NCI-H187 (cell line): Measurements from ENCODE around the gene MAST3.

Experiments used
- DNase-seq, 2 experiments: peaks; one replicate each; lab custom pipeline; 2025; lab: John Stamatoyannopoulos, UW

The MAST3 gene

DNA sequence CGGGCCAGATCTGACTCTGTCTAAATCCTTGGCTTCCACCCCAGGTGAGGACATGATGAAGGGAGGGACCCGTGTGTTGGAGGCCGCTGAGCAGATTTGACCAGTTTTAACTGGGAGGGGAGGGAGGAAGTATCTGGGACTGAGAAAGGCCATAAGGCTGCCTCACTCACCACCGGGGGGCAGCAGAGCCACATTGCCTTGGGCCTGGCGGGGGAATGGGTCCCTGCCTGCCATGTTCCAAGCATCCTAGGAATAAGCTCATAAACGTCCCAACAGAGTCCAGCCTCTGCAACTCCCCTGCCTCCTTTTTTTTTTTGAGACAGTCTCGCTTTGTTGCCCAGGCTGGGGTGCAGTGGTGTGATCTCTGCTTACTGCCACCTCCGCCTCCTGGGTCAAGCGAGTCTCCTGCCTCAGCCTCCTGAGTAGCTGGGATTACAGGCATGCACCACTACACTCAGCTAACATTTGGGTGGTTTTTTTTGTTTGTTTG is 15.5 kb downstream of the MAST3 start:
- peak; percentile 22 to 63 for DNase-seq

DNA sequence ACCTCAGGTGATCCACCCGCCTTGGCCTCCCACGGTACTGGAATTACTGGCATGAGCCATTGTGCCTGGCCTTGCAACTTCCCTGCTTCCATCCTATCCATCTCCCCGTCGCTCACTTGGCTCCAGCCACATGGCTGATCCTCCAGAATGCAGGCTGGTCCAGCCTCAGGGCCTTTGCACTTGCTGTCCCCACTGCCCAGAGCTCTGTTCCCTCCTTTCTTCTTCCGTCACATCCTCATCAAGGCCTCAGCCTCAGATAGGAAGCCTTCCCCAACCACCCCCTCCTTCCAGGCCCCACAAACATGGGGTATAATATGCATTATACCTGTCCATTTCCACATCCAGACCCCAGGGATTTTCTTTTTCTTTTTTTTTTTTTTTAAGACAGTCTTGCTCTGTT is 16.2 kb downstream of the MAST3 start:
- DNase-seq, result no peak

DNA sequence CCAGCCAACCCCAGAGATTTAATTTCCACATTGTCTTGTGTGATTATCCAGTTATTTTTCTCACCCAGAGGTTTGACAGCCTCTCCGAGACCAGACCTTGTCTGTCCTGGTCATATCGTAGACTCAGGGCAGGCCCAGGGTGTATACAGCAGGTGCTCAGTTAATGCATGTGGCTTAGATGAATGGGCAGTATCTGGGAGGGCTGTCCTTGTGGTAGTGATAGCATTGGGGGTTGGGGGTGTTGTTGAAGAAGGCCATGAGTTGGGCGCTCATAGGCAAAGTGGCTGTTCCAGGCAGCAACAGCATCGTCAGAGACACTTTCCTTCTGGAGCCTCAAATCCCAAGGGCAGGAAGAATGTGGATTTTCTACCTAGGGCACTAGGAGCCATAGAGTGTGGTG is 16.9 kb downstream of the MAST3 start:
- no peak for DNase-seq

DNA sequence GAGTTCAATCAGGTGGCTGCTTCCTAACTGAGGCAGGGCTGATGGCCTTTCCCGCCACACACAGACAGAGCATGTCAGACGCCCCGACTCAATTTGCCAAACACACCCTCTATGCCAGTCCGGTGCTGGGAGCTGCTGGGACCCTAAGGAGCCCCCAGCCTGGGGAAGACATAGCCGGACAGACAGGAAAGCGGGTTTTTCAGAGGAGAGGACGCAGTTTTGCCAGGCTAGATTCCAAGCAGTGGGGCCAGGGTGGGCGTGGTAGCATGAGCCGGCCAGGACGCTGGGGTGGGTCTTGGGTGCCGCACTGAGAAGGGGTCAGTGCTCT is 19.8 kb downstream of the MAST3 start:
- DNase-seq, result no peak

DNA sequence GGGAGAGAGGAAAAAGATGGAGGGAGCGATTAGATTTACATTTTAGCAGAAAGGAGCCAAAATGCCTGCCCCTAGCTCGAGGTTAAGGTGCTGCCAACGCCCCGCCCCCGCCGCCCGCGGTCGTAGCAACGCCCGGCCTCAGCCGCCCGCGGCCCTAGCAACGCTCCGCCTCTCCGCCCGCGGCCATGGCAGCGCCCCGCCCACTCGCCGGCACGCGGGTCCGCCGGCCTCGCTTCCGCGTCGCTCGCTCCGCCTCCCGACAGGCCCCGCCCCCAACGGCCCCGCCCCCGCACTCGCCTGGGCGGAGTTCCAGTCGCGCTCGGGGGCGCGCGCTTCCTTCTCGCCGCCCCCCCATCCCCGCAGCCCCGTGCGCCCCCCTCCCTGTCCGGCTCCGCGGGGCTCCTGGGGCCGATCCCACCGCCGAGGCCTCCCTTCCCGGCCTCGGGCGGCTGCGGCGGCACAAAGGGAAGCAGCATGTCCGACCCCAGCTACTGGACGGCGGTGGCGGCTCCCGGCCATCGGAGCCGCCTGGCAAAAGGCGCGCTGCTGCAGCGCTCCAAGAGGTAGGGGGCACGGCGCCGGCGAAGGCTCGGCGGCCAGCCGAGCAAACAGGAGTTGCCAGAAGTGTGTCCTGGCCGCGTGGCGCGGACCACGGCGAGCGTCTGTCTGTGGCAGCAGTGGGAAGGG is 20.3 kb downstream of the MAST3 start:
- peak; percentile 33 to 80 for DNase-seq

DNA sequence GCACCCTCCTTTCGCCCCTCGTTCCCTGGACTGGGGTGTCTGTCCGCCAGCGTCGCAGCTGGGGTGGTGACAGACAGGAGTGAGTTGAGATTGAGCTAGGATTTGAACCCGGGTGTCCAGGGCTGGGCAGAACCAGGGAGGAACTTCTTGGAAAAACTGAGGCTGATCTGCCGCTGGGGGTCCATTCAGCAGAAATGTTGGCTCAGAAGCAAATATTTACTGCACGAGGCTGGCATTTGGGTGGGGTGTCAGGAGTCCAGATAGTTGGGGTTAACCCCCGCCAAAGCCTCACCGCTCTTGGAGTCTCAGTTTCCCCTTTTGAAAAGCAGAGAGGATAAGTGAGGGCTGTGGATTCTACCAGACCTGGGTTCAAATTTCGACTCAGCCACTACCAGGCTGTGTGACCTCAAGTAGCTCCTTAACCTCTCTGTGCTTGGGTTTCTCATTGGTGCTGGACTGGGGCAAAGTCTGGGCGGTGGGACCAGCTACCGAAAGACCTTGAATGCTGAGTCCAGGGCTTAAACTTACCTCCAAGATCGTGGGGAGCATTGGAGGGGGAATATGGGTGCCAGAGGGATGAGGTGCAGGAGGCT is 20.9 kb downstream of the MAST3 start:
- DNase-seq, result no peak

DNA sequence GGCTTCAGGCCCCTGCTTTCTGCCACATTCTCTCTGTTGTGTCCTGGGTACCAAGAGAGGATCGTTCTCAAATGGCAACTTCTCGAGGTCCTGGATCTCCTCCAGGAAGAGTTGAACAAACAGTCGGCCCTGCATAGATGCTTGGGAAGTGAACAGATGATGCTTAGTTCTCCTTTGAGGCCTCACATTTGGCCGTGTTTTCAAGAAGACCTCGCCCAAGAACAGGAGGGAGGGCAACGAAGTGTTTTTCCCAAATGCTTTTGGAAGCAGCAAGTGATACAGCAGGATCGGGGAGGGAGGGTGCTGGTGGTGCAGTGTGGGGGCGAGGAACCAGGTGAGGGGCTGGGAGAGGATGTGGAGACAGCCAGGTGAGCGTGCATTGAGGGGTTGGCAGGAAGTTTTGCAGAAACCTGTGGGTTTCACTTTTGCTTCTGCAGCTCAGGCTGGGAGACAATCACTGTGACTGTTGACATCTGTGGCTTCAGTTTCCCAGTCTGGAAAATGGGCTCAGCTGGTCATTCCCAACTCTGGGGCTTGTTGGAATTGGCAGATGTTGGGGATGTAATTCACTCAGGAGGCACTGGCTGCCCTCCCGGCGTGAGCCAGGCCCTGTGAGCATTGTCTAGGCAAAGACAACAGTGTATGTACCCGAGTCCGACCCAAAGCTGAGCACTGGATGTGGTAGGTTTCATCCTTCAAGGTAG is 21.6 kb downstream of the MAST3 start:
- no peak for DNase-seq

DNA sequence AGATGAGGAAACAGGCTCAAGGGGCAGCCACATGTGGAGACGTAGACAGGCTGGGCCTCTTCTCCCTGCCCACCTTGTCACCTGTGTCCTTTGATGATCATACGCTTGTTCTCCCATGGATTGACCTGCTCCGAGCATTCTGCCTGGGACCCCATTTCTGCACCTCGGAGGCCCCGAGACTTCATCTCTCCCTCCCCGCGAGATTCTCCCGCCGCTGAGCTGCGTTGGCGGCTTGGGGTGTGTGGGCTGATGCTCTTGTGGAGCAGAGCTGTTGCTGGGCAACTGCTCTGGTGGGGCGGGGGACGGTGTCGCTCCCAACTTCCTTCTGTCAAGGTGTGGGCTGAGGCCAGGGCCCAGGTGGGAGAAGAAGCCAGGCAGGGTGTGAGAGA is 22.1 kb downstream of the MAST3 start:
- DNase-seq, result no peak

DNA sequence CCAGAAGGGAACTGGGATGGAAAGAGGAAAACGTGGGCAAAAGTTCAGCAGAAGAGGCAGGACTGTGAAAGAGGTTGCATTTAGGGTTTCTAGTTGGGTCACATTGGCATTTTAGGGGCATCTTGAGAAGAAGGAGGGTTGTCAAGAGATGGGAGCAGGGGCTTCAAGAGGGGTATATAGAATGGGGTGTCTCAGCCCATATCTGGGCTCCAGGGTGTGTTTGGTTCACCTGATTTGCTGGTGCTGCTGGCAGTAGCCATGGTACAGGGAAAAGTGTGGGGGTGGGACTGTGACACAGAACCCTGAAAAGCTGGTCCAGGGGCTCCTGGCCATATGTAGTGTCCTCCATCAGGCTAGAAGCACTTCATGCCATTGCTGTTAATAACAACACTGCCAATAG is 22.5 kb downstream of the MAST3 start:
- no peak for DNase-seq

DNA sequence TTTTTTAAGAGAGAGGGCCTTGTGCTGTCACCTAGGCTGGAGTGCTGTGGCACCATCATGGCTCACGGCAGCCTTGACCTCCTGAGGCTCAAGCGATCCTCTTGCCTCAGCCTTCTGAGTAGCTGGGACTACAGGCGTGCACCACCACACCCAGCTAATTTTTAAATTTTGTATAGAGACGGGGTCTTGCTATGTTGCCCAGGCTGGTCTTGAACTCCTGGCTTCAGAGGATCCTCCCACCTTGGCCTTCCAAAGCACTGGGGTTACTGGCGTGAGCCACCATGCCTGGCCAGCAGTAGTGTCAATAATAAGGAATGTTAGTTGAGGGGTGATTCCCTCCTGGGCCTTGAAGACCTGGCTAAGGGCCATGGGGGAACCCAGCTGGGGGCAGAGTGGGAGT is 23.6 kb downstream of the MAST3 start:
- DNase-seq, result no peak

DNA sequence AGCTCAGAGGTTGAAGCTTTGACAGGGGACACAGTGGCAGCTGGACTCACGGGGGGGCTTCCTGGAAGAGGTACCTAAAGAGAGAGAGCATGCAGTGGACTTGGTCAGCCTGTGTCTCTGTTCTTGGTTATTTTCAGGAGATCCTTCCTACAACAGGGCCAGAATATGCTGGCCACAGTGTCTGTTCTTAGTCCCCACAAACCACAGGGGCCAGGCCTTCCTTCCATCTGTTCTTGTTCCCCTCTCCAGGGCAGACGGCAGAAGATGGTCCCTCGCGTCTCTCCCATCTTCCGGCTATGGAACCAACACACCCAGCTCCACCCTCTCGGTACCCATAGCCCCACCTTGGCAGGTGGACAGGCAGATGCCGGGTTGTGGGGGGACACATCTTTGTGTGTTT is 24.8 kb downstream of the MAST3 start:
- DNase-seq, result no peak

DNA sequence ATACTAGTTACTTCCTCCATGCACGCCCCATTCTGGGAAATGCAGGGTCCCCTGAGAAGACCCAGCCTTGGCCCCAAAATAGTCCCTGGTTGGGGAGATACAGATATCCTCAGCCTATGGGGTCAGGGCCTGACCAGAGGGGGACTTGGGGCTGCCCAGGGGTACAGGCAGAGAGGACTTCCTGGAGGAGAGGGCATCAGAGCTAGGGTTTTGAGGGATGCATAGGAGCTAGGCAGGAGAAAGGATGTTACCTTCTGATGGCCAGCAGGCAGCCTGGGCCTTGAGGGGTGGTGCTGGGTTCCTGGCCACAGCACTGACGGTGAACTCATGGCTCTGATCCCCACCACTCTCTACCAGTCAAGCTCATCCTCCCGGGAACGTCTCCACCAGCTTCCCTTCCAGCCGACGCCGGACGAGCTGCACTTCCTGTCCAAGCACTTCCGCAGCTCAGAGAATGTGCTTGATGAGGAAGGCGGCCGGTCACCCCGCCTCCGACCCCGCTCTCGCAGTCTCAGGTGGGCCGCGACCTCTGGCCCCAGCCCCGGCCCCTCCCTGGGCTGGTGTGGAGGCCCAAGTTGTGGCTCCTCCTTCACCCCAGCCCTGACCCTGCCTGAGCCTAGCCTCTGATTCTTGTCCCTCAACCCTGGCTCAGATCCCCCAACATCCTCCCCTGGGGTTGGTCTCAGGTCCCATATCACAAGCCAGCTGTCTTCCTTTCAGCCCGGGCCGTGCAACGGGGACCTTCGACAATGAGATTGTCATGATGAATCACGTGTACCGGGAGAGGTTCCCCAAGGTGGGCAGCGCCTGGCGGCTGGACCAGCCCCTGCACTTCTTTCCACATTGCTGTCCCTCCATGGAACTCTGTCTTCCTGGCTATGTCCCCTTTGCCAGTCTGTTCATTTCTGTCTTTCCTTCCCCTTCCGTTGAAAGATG is 25.6 kb downstream of the MAST3 start:
- no peak for DNase-seq

DNA sequence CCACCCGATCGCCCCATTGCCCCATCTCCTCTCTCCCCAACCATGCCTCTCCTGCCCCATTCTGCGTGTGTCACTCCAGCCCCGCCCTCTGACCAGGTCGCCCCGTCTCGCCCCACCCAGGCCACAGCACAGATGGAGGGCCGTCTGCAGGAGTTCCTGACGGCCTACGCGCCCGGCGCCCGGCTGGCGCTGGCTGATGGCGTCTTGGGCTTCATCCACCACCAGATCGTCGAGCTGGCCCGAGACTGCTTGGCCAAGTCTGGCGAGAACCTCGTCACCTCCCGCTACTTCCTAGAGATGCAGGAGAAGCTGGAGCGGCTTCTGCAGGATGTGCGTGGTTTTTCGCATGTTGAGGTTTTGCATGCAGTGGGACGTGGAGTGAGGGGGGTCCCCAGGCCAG is 26.2 kb downstream of the MAST3 start:
- no peak for DNase-seq

DNA sequence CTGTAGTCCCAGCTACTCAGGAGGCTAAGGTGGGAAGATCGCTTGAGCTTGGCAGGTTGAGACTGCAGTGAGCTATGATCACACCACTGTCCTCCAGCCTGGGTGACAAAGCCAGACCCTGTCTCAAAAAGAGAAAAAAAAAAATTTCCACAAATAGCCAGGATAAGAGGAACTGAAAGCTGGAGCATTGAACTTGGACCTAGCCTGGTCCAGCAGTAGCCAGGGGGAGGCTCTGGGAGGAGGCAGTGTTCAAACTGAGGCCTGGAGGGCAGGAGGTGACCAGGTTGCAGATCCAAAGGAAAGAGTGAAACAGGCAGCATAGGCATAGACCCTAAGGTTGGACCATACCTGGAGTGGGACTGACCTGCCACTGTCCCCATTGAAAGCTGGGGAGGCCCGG is 28.5 kb downstream of the MAST3 start:
- no peak for DNase-seq

DNA sequence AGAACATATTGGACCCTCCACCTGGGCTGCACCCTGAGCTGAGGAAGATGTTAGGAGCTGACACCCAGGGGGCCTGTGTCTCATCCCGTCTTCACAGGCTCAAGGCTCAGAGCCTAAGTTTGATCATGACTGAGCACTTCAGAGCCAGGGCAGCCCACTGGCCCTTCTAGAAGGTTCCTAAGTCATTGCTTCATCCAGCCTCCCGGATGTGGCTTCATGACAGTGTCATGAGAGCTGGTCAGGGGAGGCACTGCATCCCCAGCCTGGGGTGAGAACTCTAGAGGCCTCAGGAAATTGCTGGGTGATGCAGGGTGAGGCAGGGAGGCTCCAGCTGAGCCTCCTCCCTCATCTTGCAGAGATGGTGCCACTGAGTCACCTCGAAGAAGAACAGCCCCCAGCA is 30.5 kb downstream of the MAST3 start:
- no peak for DNase-seq

DNA sequence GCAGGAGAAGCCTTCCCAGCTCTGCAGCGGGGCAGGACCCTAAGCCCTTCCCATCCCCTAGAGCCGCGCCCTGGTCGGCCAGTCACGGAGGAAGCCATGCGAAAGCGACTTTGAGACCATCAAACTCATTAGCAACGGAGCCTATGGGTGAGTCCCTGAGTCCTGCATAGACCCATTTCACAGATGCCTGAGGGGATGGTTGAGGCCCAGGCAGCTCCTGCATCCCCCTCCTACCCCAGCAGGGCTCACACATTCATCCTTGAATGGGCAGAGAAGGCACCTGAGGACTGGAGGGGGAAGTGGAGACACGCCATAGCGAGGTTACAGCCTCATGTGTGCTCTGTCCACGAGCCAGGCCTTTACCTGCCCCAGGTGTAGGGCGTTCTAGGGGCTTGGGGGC is 31.2 kb downstream of the MAST3 start:
- DNase-seq, result no peak

DNA sequence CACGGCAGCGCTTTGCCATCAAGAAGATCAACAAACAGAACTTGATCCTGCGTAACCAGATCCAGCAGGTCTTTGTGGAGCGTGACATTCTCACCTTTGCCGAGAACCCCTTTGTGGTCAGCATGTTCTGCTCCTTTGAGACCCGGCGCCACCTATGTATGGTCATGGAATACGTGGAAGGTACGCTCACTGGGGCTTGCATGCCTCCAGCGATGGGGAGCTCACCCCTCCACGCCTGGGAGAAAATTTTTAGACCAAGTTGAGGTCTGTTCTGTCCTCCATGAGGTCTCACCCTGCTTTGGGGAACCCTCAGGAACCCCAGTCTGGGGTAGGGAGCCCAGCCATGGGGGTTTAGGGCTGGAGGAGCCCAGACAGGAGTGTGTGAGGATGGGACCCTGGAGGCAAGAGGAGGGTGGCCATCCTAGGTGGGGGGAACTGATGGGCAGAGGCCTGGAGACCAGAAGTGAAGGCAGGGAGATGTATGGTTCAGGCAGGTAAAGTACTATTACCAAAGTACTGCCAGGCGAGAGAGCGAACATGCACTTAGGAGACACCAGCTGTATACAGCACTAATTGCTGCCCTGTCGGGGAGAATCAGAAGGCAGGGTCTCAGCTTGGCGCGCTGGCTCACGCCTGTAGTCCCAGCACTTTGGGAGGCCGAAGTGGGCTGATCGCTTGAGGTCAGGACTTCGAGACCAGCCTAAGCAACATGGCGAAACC is 33.1 kb downstream of the MAST3 start:
- DNase-seq, result no peak

DNA sequence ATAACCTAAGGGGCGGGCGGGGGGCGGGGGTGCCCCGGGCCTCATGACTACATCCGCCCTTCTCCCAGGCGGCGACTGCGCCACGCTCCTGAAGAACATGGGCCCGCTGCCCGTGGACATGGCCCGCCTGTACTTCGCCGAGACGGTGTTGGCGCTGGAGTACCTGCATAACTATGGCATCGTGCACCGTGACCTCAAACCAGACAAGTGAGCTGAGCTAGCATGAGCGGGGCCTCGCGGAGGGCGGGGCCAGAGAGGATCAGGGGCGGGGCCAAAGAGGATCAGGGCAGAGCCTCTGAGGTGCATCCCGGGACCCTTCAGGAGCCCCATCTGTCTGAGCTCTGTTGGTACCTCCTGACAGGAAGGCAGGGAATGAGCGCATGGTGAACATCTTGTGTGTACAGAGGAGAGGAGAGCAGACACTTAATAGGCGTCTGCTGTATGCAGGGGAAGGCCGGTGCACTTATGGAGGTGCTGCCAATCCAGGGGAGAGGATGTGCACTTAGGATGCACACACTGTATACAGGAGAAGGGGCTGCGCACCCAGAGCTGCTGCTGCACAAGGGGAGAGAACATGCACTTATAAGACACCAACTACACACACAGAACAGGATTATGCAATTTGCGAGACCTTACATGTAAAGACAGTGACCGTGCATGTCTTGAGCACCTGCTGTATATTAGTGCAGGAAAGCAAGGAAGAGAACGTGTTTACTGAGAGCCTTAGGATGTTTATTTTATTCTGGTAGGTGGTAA is 34.4 kb downstream of the MAST3 start:
- DNase-seq, result no peak

DNA sequence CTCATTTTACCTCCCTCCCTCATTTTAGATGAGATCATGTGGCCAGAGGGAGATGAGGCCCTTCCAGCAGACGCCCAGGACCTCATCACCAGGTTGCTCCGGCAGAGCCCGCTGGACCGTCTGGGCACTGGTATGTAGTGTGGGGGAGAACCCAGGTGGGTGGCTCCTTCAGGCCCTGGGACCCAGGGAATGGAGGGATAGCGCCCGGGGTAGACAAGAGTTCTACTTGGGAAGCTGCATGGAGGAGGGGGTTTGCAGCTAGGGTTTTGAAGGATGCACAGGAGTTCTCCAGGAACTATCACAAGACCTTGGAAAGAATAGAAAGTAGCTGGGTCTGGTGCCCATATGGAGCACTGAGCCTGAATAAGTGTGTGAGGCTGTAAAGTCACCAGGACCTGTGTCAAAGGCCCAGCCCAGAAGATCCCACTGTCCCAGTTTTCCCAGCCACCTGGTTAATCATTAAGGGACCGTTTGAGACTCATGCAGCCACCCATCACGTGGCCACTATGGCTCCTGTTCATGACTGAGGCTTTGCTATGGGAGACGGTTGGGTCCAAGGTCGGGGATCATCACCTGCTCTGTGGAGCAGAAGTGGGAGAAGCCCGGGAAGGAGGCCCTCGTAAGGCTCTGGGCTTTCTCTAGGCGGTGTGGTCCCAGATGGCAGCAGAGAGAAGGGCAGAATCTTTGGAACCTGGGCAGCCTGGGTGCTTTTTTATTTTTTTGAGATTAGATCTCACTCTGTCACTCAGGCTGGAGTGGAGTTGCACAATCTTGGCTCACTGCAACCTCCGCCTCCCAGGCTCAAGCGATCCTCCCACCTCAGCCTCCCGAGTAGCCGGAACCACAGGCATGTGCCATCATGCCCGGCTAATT is 38.4 kb downstream of the MAST3 start:
- no peak for DNase-seq

DNA sequence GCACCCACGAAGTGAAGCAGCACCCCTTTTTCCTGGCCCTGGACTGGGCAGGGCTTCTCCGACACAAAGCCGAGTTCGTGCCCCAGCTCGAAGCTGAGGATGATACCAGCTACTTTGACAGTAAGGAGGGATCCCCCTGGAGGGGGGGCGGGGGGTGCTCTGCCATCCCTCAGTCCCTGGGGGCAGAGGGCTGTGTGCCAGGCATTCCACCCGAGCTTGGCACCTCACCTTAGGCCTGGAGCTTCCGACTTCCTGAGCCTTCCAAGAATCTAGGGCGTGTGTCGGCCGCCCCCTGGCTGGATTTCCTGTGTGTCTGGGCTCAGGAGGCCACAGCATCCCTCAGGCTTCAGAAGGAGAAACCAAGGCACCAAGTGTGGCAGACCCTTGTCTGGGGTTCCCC is 39.7 kb downstream of the MAST3 start:
- DNase-seq, result no peak
